COLO668 (cell line): ENCODE measurements around the gene KCNQ1.

Experiments
- DNase-seq: peaks from one replicate; lab custom pipeline; 2025; ENCODE audit not compliant: unreplicated experiment; lab: John Stamatoyannopoulos, UW

Gene KCNQ1

GRCh38 chr11:2813141-2813908, 368.5 kb downstream of the KCNQ1 start:
- DNase-seq, result peak; percentile 7

- DNase-seq, result no peak
These were observed 369.2 kb downstream of the KCNQ1 start for GRCh38 chr11:2813968-2814367.

GRCh38 chr11:2814751-2815150, 369.9 kb downstream of the KCNQ1 start:
- DNase-seq, result peak; percentile 45

GRCh38 chr11:2815762-2816496, 371.1 kb downstream of the KCNQ1 start:
- DNase-seq, result no peak

- no peak for DNase-seq
These were observed 371.7 kb downstream of the KCNQ1 start for GRCh38 chr11:2816523-2816922.

GRCh38 chr11:2816941-2817421, 372.2 kb downstream of the KCNQ1 start:
- DNase-seq, result no peak

- no peak for DNase-seq
These were observed 372.6 kb downstream of the KCNQ1 start for GRCh38 chr11:2817431-2817830.

GRCh38 chr11:2818021-2818420, 373.2 kb downstream of the KCNQ1 start:
- no peak for DNase-seq

- no peak for DNase-seq
These were observed 373.7 kb downstream of the KCNQ1 start for GRCh38 chr11:2818503-2818902.

GRCh38 chr11:2819316-2819715, 374.5 kb downstream of the KCNQ1 start:
- DNase-seq, result no peak

GRCh38 chr11:2820976-2821375, 376.2 kb downstream of the KCNQ1 start:
- DNase-seq, result no peak

- no peak for DNase-seq
These were observed 377.1 kb downstream of the KCNQ1 start for GRCh38 chr11:2821891-2822290.

GRCh38 chr11:2824851-2825250, 380.0 kb downstream of the KCNQ1 start:
- DNase-seq, result no peak

GRCh38 chr11:2825261-2825888, 380.6 kb downstream of the KCNQ1 start:
- DNase-seq, result no peak

- no peak for DNase-seq
These were observed 381.3 kb downstream of the KCNQ1 start for GRCh38 chr11:2825889-2826678.

GRCh38 chr11:2826679-2827056, 381.9 kb downstream of the KCNQ1 start:
- DNase-seq, result no peak

GRCh38 chr11:2827256-2827655, 382.4 kb downstream of the KCNQ1 start:
- DNase-seq, result no peak

- DNase-seq, result no peak
These were observed 383.0 kb downstream of the KCNQ1 start for GRCh38 chr11:2827792-2828191.

- no peak for DNase-seq
These were observed 383.9 kb downstream of the KCNQ1 start for GRCh38 chr11:2828585-2829330.

- DNase-seq, result no peak
These were observed 385.4 kb downstream of the KCNQ1 start for GRCh38 chr11:2830030-2830812.
